Activated T-cell treated with anti-CD3 and anti-CD28 coated beads, Interleukin-2, amount 50 U/mL, for 24 hours (primary cell): ENCODE measurements around the gene AGK.
"Not testable (repeated sequence)": the region's sequence is repeated elsewhere in the genome, so short reads cannot be mapped to it uniquely, and the experiment has no call there.

Experiments used
- DNase-seq: peaks from one replicate; pipeline ENCODE4 v3.0.0-alpha.2; 2020
- H3K27ac Mint-ChIP-seq: 2 replicates; pipeline ENCODE4 v1.8.0; 2020; ENCODE audit warnings: mild to moderate bottlenecking, mixed read lengths
- H3K27me3 Mint-ChIP-seq: 2 replicates; pipeline ENCODE4 v1.8.0; 2020; ENCODE audit warnings: mixed read lengths
- H3K36me3 Mint-ChIP-seq: 2 replicates; pipeline ENCODE4 v1.8.0; 2020; ENCODE audit warnings: low read depth, mixed read lengths
- H3K4me1 Mint-ChIP-seq: 2 replicates; pipeline ENCODE4 v1.8.0; 2020; ENCODE audit warnings: low read depth, mixed read lengths
- H3K4me3 Mint-ChIP-seq: 2 replicates; pipeline ENCODE4 v1.8.0; 2020; ENCODE audit warnings: mild to moderate bottlenecking, moderate library complexity, mixed read lengths
- H3K9me3 Mint-ChIP-seq: 2 replicates; pipeline ENCODE4 v1.8.0; 2020; ENCODE audit warnings: mixed read lengths

AGK gene

DNA sequence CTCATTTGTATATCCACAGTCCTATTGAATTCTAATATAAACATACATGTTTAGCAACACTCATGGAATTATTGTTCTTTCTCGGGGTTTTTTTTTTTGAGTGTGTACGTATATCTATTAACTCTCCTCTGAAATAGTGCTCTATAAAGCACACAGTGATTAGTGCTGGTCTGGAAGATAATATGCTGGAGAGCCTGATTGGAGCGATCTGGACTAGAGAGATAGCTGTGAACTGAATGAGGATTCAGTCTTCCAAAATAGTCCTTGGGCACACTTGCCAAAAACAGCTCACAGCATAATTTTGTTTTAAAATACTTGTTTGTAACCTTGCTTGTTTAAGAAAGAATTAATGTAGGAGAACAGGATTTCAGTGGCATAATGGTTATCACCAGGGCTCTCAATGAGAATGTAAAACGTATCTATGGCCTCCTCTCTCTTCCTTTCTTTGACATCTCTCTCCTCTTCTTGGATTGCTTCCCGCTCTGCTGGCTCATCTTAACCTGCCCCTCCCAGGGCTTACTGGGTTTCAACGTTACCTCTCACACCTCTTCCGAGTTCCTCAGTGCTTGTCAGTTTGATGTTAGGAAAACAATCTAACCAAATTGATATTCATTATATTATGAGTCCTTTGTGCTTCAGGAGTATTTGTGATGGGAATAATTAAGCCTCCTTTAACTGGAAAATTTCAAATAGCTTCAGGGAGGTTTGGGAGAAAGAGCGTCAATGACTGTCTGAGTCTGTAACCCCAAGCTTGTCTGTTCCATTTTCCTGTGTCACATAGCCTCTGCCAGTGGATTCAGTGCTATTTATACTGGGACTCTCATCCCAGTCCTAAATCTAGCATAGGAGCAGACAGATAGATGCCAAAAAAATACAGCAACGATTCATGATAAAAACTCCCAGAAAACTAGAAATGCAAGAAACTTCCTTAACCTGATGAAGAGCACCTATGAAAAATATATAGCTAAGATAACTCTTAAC, 16.2 kb upstream of the AGK start:
- Mint-ChIP-seq H3K4me1 (peaks cover 3% of the 10 kb centered on the region), H3K9me3 (no peaks in the 10 kb centered on the region), H3K4me3 (no peak overlapping the region), H3K36me3 (no peaks in the 10 kb centered on the region), H3K27me3 (peaks cover 42% of the 10 kb centered on the region), H3K27ac (no peak overlapping the region)
- no peak for DNase-seq

DNA sequence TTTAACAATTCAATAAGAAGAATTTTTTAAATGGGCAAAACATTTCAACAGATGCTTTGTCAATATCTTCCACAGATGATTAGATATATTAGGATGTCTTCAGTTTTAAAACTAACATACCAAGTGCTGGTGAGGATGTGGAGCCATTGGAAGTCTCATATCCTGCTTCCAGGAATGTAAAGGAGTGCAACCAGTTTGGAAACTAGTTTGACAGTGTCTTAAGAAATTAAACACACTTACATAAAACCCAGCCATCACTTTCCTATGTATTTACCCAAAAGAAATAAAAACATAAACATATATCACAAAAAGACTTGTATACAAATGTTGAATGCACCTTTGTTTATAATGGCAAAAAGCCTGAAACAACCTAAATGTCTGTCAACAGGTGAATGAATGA, 13.3 kb upstream of the AGK start:
- Mint-ChIP-seq H3K4me1 (peaks cover 3% of the 10 kb centered on the region), H3K27me3 (peaks cover 54% of the 10 kb centered on the region), H3K9me3 (no peaks in the 10 kb centered on the region), H3K4me3 (no peak overlapping the region), H3K36me3 (no peaks in the 10 kb centered on the region), H3K27ac (no peak overlapping the region)
- no peak for DNase-seq

DNA sequence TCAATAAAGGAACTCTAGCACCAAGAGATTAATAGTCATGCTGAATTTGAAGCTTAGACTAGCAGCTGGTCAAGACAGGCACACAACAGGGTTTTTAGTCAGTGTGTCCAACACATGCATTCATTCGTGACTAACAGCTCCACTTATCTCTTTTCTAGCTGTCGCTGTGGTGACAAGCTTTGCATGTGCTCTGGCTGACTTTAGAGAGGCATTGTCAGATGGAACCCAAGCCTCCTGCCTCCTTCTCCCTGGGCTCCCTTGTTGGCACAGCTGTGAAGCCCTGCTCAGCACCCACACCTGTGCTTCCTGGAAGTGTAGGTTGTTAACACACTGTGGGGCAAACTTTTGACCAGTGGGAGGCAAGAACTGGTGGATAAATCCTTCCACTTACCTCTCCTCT, 9.8 kb upstream of the AGK start:
- no peaks in the 10 kb centered on the region for H3K4me1 Mint-ChIP-seq
- no peak overlapping the region for H3K27ac Mint-ChIP-seq
- peaks cover 33% of the 10 kb centered on the region for H3K27me3 Mint-ChIP-seq
- H3K4me3 Mint-ChIP-seq: no peak overlapping the region
- H3K9me3 Mint-ChIP-seq: no peaks in the 10 kb centered on the region
- no peak for DNase-seq
- no peaks in the 10 kb centered on the region for H3K36me3 Mint-ChIP-seq

DNA sequence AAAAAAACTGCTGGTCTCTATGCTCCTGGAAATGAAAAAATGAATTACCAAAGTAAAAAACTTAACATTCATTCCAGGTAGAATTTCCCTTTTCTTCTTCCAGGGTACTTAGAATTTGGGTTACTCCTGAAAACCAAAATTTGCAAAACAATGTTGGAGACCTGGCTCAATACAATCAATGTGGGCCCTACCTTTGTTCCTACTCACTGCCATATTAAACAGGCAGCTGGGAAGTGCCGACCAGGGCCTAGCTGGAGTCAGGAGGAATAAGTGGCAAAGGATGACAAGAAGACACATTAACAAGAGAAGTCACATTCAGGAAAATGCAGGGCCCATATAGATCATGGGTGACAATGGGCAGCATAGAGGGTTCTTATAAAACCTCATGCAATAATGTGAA, 6.4 kb upstream of the AGK start:
- Mint-ChIP-seq H3K27me3 (peaks cover 14% of the 10 kb centered on the region), H3K27ac (no peak overlapping the region), H3K4me1 (no peaks in the 10 kb centered on the region), H3K9me3 (no peaks in the 10 kb centered on the region), H3K4me3 (no peak overlapping the region), H3K36me3 (no peaks in the 10 kb centered on the region)
- no peak for DNase-seq

DNA sequence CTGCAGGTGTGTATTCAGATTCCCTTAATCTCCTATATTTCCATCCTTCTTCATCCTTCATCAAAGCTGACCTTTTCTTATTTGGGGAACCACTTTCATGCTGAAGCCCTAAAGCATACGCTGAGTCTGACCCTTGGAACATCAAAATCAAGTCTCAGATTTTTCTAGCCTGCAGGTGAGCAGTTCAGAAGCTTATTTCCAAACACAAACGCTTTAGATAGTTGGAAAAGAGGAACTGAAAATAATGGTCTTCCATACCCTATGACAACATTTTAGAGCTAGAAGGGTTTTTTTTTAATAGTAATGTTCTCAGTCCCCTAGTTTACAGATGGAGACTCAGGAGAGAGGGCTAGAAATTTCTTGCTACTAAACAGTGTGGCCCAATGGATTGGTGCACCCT, 1.6 kb upstream of the AGK start:
- Mint-ChIP-seq H3K27me3 (no peaks in the 10 kb centered on the region), H3K4me3 (peak overlapping the region; percentile 88), H3K4me1 (peaks cover 35% of the 10 kb centered on the region), H3K36me3 (peaks cover 30% of the 10 kb centered on the region), H3K27ac (no peak overlapping the region), H3K9me3 (no peaks in the 10 kb centered on the region)
- no peak for DNase-seq

DNA sequence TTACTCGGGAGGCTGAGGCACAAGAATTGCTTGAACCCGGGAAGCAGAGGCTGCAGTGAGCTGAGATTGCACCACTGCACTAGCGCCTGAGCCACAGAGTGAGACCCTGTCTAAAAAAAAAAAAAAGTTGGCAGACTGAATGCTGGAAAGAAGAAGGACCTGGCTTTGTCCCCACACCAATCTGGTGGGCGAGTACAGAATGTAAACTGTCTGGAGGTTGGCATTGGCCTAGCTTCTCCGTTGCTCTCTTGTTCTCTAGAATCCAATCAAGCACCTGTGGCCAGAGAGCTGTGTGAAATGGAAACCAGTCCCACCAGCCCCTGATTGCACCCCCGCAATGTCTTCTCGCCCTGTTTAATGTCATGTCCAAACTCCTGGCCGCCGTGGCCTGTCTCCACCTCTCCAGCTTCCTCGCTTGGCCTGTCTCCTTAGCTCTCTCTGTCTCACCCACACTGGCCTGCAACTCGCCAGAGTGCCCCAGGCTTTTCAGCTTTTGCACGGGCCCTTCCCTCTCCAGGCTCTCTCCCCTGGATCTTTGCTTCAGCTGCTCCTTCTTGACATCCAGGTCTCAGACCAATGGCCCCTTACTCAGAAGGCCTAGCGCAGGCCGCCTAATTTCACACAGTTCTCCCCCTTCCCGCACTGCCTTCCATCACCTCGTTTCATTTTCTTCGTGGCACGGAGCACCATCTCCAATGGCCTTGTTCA, 670 bp upstream of the AGK start:
- Mint-ChIP-seq H3K4me3 (peak overlapping the region; percentile 88), H3K27ac (peak overlapping the region; percentile 85)
- no peak for DNase-seq

DNA sequence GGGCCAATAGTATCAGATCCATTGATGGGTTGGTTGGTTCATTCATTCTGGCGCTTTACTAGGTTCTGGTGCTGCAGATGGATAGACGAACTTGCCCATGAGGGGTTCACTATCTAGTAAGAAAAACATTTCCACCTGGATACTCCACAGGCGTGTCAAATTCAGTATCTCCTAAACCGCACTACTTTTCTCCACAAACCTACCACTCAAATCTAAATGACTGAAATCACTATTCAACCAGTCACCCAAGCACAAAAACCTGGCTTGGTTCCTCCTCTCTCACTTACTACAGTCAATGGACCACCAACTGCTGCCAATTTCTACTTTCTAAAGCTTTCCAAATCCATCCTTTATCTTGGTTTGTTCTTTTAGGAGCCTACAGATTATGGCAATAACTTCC, 572 bp downstream of the AGK start:
- DNase-seq: no peak
- H3K4me1 Mint-ChIP-seq: peaks cover 55% of the 10 kb centered on the region
- H3K36me3 Mint-ChIP-seq: peaks cover 52% of the 10 kb centered on the region
- peak overlapping the region; percentile 88 for H3K4me3 Mint-ChIP-seq
- H3K27me3 Mint-ChIP-seq: no peaks in the 10 kb centered on the region
- peak overlapping the region; percentile 85 for H3K27ac Mint-ChIP-seq
- no peaks in the 10 kb centered on the region for H3K9me3 Mint-ChIP-seq

More for the DNA sequence above, 670 bp upstream of the AGK start:
- no peaks in the 10 kb centered on the region for H3K27me3 Mint-ChIP-seq
- no peaks in the 10 kb centered on the region for H3K9me3 Mint-ChIP-seq
- peaks cover 39% of the 10 kb centered on the region for H3K36me3 Mint-ChIP-seq
- peaks cover 45% of the 10 kb centered on the region for H3K4me1 Mint-ChIP-seq

DNA sequence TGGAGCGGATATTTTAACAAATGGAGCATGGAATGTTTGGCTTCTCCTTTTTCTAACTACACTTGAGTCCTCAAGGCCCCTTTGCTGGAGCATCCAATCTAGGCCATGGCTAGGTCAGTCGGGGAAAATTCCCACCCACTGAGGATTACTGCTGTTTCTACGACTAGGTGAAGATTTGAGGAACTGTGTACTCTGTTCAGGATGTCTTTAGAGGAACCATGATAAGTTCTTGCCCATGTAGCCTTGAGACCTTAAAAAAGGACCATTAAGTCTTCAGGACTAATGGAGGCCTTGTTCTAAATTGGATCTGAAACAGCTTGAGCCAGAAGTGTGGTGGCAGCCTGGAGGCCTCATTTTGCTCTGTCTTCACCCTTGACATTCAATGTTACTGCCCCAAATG, 6.2 kb downstream of the AGK start:
- peaks cover 12% of the 10 kb centered on the region for H3K9me3 Mint-ChIP-seq
- H3K36me3 Mint-ChIP-seq: peaks cover 97% of the 10 kb centered on the region
- peak overlapping the region; percentile 52 for H3K4me3 Mint-ChIP-seq
- DNase-seq: no peak
- H3K27ac Mint-ChIP-seq: peak overlapping the region; percentile 93
- no peaks in the 10 kb centered on the region for H3K27me3 Mint-ChIP-seq
- H3K4me1 Mint-ChIP-seq: peaks cover 84% of the 10 kb centered on the region

DNA sequence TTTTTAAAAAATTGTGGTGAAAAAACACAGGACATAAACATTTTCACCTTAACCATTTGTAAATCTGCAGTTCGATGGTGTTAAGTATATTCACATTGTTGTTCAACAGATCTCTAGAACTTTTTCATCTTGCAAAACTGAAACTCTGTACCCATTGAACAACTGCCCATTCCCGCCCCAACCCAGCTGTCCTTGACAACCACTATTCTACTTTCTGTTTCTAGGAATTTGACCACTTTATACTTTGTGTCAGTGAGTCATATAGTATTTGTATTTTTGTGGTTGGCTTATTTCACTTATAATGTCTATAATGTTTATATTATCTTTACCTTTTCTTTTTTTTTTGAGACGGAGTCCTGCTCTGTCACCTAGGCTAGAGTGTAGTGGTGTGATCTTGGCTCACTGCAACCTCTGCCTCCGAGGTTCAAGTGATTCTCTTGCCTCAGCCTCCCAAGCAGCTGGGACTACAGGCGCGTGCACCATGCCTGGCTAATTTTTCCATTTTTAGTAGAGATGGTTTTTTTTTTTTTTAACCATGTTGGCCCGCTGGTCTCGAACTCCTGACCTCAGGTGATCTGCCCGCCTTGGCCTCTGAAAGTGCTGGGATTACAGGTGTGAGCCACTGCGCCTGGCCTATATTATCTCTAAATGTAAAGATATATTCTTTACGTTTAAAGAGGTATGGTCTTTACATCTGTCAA, 6.8 kb downstream of the AGK start:
- peak overlapping the region; percentile 52 for H3K4me3 Mint-ChIP-seq
- peaks cover 84% of the 10 kb centered on the region for H3K4me1 Mint-ChIP-seq
- H3K9me3 Mint-ChIP-seq: peaks cover 12% of the 10 kb centered on the region
- H3K27ac Mint-ChIP-seq: peak overlapping the region; percentile 93
- H3K27me3 Mint-ChIP-seq: not testable (repeated sequence)
- peaks cover 97% of the 10 kb centered on the region for H3K36me3 Mint-ChIP-seq
- peak; percentile 43 for DNase-seq

DNA sequence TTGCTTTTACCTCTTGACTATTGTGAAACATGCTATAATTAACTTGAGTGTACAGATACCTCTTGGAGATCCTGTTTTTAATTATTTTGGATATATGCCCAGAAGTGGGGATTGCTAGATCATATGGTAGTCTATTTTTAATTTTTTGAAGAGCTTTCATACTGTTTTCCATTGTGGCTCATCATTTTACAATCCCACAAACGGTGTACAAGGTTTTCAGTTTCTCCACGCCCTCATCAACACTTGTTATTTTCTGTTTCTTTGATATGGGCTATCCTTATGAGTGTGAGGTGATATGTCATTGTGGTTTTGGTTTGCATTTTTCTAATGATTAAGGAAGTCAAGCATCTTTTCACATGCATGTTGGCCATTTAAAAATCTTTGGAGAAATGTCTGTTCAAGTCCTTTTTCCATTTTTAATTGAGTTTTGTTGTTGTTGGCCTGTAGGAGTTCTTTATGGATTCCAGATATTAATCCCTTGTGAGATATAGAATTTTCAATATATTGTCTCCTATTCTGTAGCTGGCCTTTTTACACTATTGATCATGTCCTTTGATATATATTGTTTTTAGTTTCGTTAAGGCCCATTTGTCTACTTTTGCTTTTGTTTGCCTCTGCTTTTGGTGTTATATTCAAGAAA, 7.5 kb downstream of the AGK start:
- peaks cover 14% of the 10 kb centered on the region for H3K9me3 Mint-ChIP-seq
- peak overlapping the region; percentile 52 for H3K4me3 Mint-ChIP-seq
- no peak for DNase-seq
- peaks cover 97% of the 10 kb centered on the region for H3K36me3 Mint-ChIP-seq
- H3K27ac Mint-ChIP-seq: peak overlapping the region; percentile 93
- H3K4me1 Mint-ChIP-seq: peaks cover 84% of the 10 kb centered on the region
- no peaks in the 10 kb centered on the region for H3K27me3 Mint-ChIP-seq

DNA sequence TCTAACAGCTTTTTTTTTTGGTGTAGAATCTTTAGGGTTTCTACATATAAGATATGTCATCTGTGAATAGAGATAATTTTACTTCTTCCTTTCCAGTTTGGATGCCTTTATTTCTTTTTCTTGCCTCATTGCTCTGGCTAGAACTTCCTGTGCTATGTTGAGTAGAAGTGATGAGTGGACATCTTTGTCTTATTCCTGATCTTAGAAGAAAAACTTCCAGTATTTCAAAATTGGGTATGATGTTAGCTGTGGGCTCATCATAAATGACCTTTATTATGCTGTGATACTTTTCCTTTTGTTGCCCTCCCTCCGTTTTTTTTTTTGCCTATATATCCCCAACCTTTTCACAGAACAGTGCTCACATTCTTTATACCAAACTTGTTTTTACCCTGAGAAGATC, 8.8 kb downstream of the AGK start:
- H3K4me3 Mint-ChIP-seq: peak overlapping the region; percentile 3
- peaks cover 88% of the 10 kb centered on the region for H3K4me1 Mint-ChIP-seq
- H3K27ac Mint-ChIP-seq: peak overlapping the region; percentile 18
- H3K36me3 Mint-ChIP-seq: peaks cover 100% of the 10 kb centered on the region
- no peak for DNase-seq
- H3K27me3 Mint-ChIP-seq: no peaks in the 10 kb centered on the region
- H3K9me3 Mint-ChIP-seq: peaks cover 18% of the 10 kb centered on the region

DNA sequence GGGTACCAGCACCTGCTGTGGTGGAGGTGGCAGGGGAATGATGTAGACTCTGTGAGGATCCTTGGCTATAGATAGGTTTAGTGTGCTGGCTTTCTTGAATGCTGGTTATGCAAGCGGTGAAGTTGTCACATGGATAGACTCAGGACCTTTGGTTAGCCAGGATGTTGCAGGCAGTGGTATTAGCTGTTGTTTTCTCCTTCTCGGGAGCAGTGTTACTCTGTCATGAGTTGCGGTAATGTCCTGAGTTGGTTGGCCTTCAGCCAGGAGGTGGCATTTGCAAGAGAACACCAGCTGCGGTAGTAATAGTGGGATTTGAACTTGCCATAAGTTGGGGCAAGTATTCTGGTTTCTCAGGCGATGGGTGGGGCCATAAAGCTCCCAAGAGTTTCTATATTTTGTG, 10.8 kb downstream of the AGK start:
- DNase-seq: no peak
- H3K4me1 Mint-ChIP-seq: peaks cover 87% of the 10 kb centered on the region
- H3K4me3 Mint-ChIP-seq: no peak overlapping the region
- H3K27me3 Mint-ChIP-seq: no peaks in the 10 kb centered on the region
- H3K36me3 Mint-ChIP-seq: peaks cover 100% of the 10 kb centered on the region
- H3K9me3 Mint-ChIP-seq: peaks cover 17% of the 10 kb centered on the region
- no peak overlapping the region for H3K27ac Mint-ChIP-seq

DNA sequence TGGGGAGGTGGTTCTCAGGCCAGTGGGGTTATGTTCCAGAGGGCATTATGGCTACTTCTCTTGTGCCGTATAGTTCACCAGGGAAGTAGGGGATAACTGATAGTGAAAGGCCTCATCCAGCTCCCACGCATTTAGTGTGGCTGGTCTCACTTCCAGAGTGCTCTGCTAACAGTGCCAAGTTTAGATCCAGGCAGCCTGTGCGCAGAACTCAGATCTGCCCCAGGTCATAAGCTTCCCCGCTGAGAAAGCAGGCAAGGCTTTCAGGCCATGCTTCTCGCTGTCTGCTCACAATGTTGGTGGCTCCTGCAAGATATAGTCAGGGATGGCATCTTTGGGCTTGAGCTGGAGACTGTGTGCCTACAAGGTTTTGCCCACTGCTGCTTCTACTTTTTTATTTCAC, 11.3 kb downstream of the AGK start:
- DNase-seq: no peak
- Mint-ChIP-seq H3K27me3 (no peaks in the 10 kb centered on the region), H3K27ac (no peak overlapping the region), H3K4me3 (no peak overlapping the region), H3K4me1 (peaks cover 84% of the 10 kb centered on the region), H3K9me3 (peaks cover 16% of the 10 kb centered on the region), H3K36me3 (peaks cover 100% of the 10 kb centered on the region)

DNA sequence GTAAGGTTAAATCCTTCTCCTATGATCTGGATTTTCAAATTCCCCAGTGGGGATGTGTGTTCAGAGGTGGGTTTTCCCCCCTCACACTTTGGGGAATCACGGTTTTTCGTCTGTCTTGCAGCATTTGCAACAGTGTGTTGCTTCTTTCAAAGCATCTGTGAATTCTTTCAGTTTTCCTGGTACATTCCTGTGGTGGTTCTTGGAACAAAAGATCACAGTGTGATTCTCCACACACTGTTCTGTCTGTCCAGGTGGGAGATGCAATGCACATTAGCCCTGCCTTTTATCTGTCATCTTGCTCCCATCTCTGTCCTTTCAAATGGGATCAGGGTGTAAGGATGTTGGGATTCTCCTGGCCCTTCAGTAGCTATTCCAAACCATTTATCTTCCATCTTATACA, 11.8 kb downstream of the AGK start:
- no peaks in the 10 kb centered on the region for H3K27me3 Mint-ChIP-seq
- no peak overlapping the region for H3K4me3 Mint-ChIP-seq
- no peak for DNase-seq
- no peak overlapping the region for H3K27ac Mint-ChIP-seq
- H3K9me3 Mint-ChIP-seq: peaks cover 13% of the 10 kb centered on the region
- H3K36me3 Mint-ChIP-seq: peaks cover 100% of the 10 kb centered on the region
- peaks cover 80% of the 10 kb centered on the region for H3K4me1 Mint-ChIP-seq
